Ovary (tissue), 9 donors: Measurements from ENCODE around the gene SELENOV. TPM values are rescaled to one million over a fixed set of nuclear protein-coding genes. Genes with fewer than 3 reads are reported as not detected.

ENCODE experiments used
- DNase-seq, 5 donors: peaks; one replicate each; pipeline ENCODE4 v3.0.0-alpha.2; 2019 to 2020
- H3K27ac ChIP-seq, 2 donors: fragments of 200-600 bp; one replicate each; pipeline versions ENCODE4 v1.5.1 to v1.8.0; 2019 to 2022
- H3K27me3 ChIP-seq: fragments of 200-600 bp; one replicate; pipeline ENCODE4 v1.8.0; 2022
- H3K36me3 ChIP-seq: fragments of 200-600 bp; sonication (generic); one replicate; pipeline ENCODE4 v1.5.1; 2019
- H3K4me1 ChIP-seq: one replicate; pipeline ENCODE4 v1.8.1; 2013; ENCODE audit warnings: mild to moderate bottlenecking, moderate library complexity; ENCODE audit not compliant: insufficient read depth
- H3K4me3 ChIP-seq: fragments of 200-600 bp; sonication (generic); one replicate; pipeline ENCODE4 v1.5.1; 2017
- H3K9me3 ChIP-seq, 2 donors: fragments of 200-600 bp in 1 of 2; sonication (generic) in 1 of 2; one replicate each; pipeline versions ENCODE4 v1.5.1 to v1.8.1; 2013 to 2019; ENCODE audit warnings: mild to moderate bottlenecking in 1 of 2, moderate library complexity in 1 of 2
- EP300 ChIP-seq: sonication (generic); formaldehyde crosslinking; IDR thresholded peaks from one replicate; pipeline ENCODE4 v1.6.1; 2017; ENCODE audit warnings: antibody characterized with exemption
- POLR2A ChIP-seq: fragments of 450-650 bp; IDR thresholded peaks from one replicate; pipeline ENCODE4 v1.6.1; 2017; ENCODE audit warnings: antibody characterized with exemption, mild to moderate bottlenecking, moderate library complexity
- WGBS, 3 donors: extraction: QIAGEN DNeasy Blood & Tissue Kit in 1 of 3; methylation state at CpG; one replicate each; pipeline versions ENCODE4 v1.1.5 to v1.1.7; 2013 to 2017; 5-methylcytosine and 5-hydroxymethylcytosine counted together
- intact Hi-C, 4 donors: fragments of 100-400 bp; cut with DNase I; formaldehyde crosslinking; loops; one replicate each; pipeline versions ENCODE4 v1.11.0 to v1.15.1; 2022 to 2023
- polyA plus RNA-seq, 2 donors: library from polyadenylated mRNA; stranded (reverse); fragments of 200-250 nt in 1 of 2; fragments of 350-450 nt in 1 of 2; fragmentation: Illumina TruSeq in 1 of 2; extraction: RNeasy Lipid Tissue Mini Kit (QIAGEN cat#74804) in 1 of 2; gene quantifications; one replicate each; pipeline ENCODE4 v1.2.3, GENCODE V29; 2013 to 2014
- total RNA-seq, 7 donors: library from RNA; depleted of rRNA in 2 of 7; stranded (reverse); fragments of >200 nt in 2 of 7; fragmentation: NEBNext Ultra II Directional in 3 of 7; extraction: Animal tissue kit (Norgen Biotek cat#: 25700) in 3 of 7; gene quantifications; one replicate each; pipeline versions ENCODE4 v1.1.0 to v1.2.4, GENCODE V29; 2016 to 2023
- TF ChIP-seq, protein P1 (sequence below), 3 donors: fragments of 450-650 bp in 2 of 3; fragments of 200-600 bp in 1 of 3; IDR thresholded peaks; one replicate each; pipeline versions ENCODE4 v1.5.1 to v1.8.0; 2016 to 2022; ENCODE audit warnings: antibody characterized with exemption in 3 of 3, mild to moderate bottlenecking in 1 of 3
- donor health status: DM: no; HTN: no; CAD: no; lungs with moderate emphysema.
- donor health status: DM: no; HTN: no; CAD: no.
- donor health status: Bipolar disorder and iron deficiency.
- donor health status: DM: yes; HTN: yes; CAD: no.
- donor health status: DM: no; HTN: no; CAD: no.
- donor health status: DM: yes; HTN: yes; CAD: no.

The SELENOV gene
- total and polyA plus RNA-seq, 9 donors: 0.27 to 0.39 TPM; not detected in 7

GRCh38 chr19:39568604-39569003, 53.7 kb downstream of the SELENOV start:
- no peak for DNase-seq
- Histone ChIP-seq H3K27me3 (no peaks in the 10 kb centered on the region), H3K27ac (no peak overlapping the region), H3K4me3 (no peak overlapping the region), H3K4me1 (no peaks in the 10 kb centered on the region), H3K36me3 (no peaks in the 10 kb centered on the region), H3K9me3 (no peaks in the 10 kb centered on the region)
- TF ChIP-seq, protein P1, sequence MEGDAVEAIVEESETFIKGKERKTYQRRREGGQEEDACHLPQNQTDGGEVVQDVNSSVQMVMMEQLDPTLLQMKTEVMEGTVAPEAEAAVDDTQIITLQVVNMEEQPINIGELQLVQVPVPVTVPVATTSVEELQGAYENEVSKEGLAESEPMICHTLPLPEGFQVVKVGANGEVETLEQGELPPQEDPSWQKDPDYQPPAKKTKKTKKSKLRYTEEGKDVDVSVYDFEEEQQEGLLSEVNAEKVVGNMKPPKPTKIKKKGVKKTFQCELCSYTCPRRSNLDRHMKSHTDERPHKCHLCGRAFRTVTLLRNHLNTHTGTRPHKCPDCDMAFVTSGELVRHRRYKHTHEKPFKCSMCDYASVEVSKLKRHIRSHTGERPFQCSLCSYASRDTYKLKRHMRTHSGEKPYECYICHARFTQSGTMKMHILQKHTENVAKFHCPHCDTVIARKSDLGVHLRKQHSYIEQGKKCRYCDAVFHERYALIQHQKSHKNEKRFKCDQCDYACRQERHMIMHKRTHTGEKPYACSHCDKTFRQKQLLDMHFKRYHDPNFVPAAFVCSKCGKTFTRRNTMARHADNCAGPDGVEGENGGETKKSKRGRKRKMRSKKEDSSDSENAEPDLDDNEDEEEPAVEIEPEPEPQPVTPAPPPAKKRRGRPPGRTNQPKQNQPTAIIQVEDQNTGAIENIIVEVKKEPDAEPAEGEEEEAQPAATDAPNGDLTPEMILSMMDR (IDR thresholded peaks at IDR 0.05): no peak
- TF ChIP-seq POLR2A: no peak
- TF ChIP-seq EP300: no peak
- 46 to 64% (median 53%) methylated on average over 3 of the region's 3 CpGs for WGBS, 3 donors
- intact Hi-C loops: no loop called here

Other genes with a start within 250 kb of the SELENOV start
- not detected for gene IFNL2, start 246.7 kb upstream of the SELENOV start, total RNA-seq
- not detected for gene IFNL2, start 246.7 kb upstream of the SELENOV start, polyA plus RNA-seq
- not detected for gene IFNL1, start 218.7 kb upstream of the SELENOV start, total RNA-seq
- gene IFNL1, start 218.7 kb upstream of the SELENOV start, polyA plus RNA-seq: not detected
- gene LRFN1, start 194.3 kb upstream of the SELENOV start, total RNA-seq: 1 to 10 TPM in 4 of 7 donors, under 1 TPM in 3; 0.12 to 2.2 (median 1.2) TPM
- gene LRFN1, start 194.3 kb upstream of the SELENOV start, polyA plus RNA-seq: 1 to 10 TPM in 1 of 2 donors, under 1 TPM in 1; 0.40 to 1.2 TPM
- 10 to 100 TPM in 3 of 7 donors, 1 to 10 TPM in 4; 5.6 to 21.9 (median 9.9) TPM for gene GMFG, start 179.1 kb upstream of the SELENOV start, total RNA-seq
- 10 to 100 TPM; 20.5 to 39.7 TPM for gene GMFG, start 179.1 kb upstream of the SELENOV start, polyA plus RNA-seq
- 100 to 1,000 TPM in 5 of 7 donors, 10 to 100 TPM in 2; 59.0 to 139 (median 110) TPM for gene SAMD4B, start 172.7 kb upstream of the SELENOV start, total RNA-seq
- 100 to 1,000 TPM in 1 of 2 donors, 10 to 100 TPM in 1; 64.4 to 119 TPM for gene SAMD4B, start 172.7 kb upstream of the SELENOV start, polyA plus RNA-seq
- 10 to 100 TPM; 31.0 to 60.2 (median 47.4) TPM for gene PAF1, start 124.0 kb upstream of the SELENOV start, total RNA-seq
- 10 to 100 TPM; 52.7 to 78.1 TPM for gene PAF1, start 124.0 kb upstream of the SELENOV start, polyA plus RNA-seq
- gene MED29, start 123.8 kb upstream of the SELENOV start, total RNA-seq: 10 to 100 TPM; 27.7 to 62.9 (median 59.9) TPM
- 10 to 100 TPM; 43.5 to 48.8 TPM for gene MED29, start 123.8 kb upstream of the SELENOV start, polyA plus RNA-seq
- 100 to 1,000 TPM in 6 of 7 donors, 10 to 100 TPM in 1; 78.1 to 995 (median 152) TPM for gene ZFP36, start 108.3 kb upstream of the SELENOV start, total RNA-seq
- 100 to 1,000 TPM; 204 to 320 TPM for gene ZFP36, start 108.3 kb upstream of the SELENOV start, polyA plus RNA-seq
- gene PLEKHG2, start 102.5 kb upstream of the SELENOV start, total RNA-seq: 10 to 100 TPM in 6 of 7 donors, 1 to 10 TPM in 1; 8.6 to 68.0 (median 33.9) TPM
- gene PLEKHG2, start 102.5 kb upstream of the SELENOV start, polyA plus RNA-seq: 10 to 100 TPM; 12.9 to 23.0 TPM
- 1,000 to 10,000 TPM; 3,321 to 5,287 (median 4,531) TPM for gene RPS16, start 79.2 kb upstream of the SELENOV start, total RNA-seq
- gene RPS16, start 79.2 kb upstream of the SELENOV start, polyA plus RNA-seq: 1,000 to 10,000 TPM; 2,348 to 7,403 TPM
- 100 to 1,000 TPM in 4 of 7 donors, 10 to 100 TPM in 3; 51.4 to 127 (median 101) TPM for gene SUPT5H, start 69.6 kb upstream of the SELENOV start, total RNA-seq
- gene SUPT5H, start 69.6 kb upstream of the SELENOV start, polyA plus RNA-seq: 100 to 1,000 TPM in 1 of 2 donors, 10 to 100 TPM in 1; 98.8 to 163 TPM
- 10 to 100 TPM; 31.5 to 59.9 (median 51.4) TPM for gene TIMM50, start 34.3 kb upstream of the SELENOV start, total RNA-seq
- gene TIMM50, start 34.3 kb upstream of the SELENOV start, polyA plus RNA-seq: 10 to 100 TPM; 41.2 to 48.3 TPM
- gene DLL3, start 16.2 kb upstream of the SELENOV start, total RNA-seq: under 1 TPM in 3 of 7 donors, not detected in 4; 0.10 to 0.33 (median 0.24) TPM
- under 1 TPM; 0.10 to 0.22 TPM for gene DLL3, start 16.2 kb upstream of the SELENOV start, polyA plus RNA-seq
- 1 to 10 TPM; 3.1 to 7.0 (median 6.2) TPM for gene EID2B, start 17.7 kb downstream of the SELENOV start, total RNA-seq
- 1 to 10 TPM; 2.3 to 7.5 TPM for gene EID2B, start 17.7 kb downstream of the SELENOV start, polyA plus RNA-seq
- 10 to 100 TPM in 5 of 7 donors, 1 to 10 TPM in 2; 6.9 to 17.0 (median 13.1) TPM for gene EID2, start 25.0 kb downstream of the SELENOV start, total RNA-seq
- 10 to 100 TPM; 10.5 to 13.5 TPM for gene EID2, start 25.0 kb downstream of the SELENOV start, polyA plus RNA-seq
- gene LGALS13, start 87.4 kb downstream of the SELENOV start, total RNA-seq: not detected
- not detected for gene LGALS13, start 87.4 kb downstream of the SELENOV start, polyA plus RNA-seq
- gene LGALS16, start 140.8 kb downstream of the SELENOV start, total RNA-seq: not detected
- not detected for gene LGALS16, start 140.8 kb downstream of the SELENOV start, polyA plus RNA-seq
- not detected for gene LGALS14, start 189.3 kb downstream of the SELENOV start, total RNA-seq
- gene LGALS14, start 189.3 kb downstream of the SELENOV start, polyA plus RNA-seq: not detected
- not detected for gene CLC, start 222.9 kb downstream of the SELENOV start, total RNA-seq
- not detected for gene CLC, start 222.9 kb downstream of the SELENOV start, polyA plus RNA-seq